Germinal center (tissue), 1 donor: Measurements from ENCODE around the gene KLRD1.
"Not testable (repeated sequence)": the region's sequence is repeated elsewhere in the genome, so short reads cannot be mapped to it uniquely, and the experiment has no call there.

Source experiments
- DNase-seq: peaks from one replicate; pipeline ENCODE4 v3.0.0; 2012; ENCODE audit warnings: mixed read lengths, low spot score

The KLRD1 gene

GRCh38 chr12:10368206-10369171, 60.8 kb downstream of the KLRD1 start:
- no peak for DNase-seq

- DNase-seq = no peak
These were observed 62.1 kb downstream of the KLRD1 start for GRCh38 chr12:10369557-10370415.

- not testable (repeated sequence) for DNase-seq
These were observed 64.3 kb downstream of the KLRD1 start for GRCh38 chr12:10371893-10372535.

- no peak for DNase-seq
These were observed 64.9 kb downstream of the KLRD1 start for GRCh38 chr12:10372559-10372958.

GRCh38 chr12:10374624-10375018, 67.0 kb downstream of the KLRD1 start:
- DNase-seq = no peak

GRCh38 chr12:10378737-10379136, 71.1 kb downstream of the KLRD1 start:
- DNase-seq = not testable (repeated sequence)
